Psoas muscle (tissue), 8 donors: ENCODE measurements around the gene SMIM23. TPM values are rescaled to one million over a fixed set of nuclear protein-coding genes. Genes with fewer than 3 reads are reported as not detected.

ENCODE experiments used
- ATAC-seq, 4 donors: fragments of 200-7000 bp; cut with Tn5 transposase; one replicate each; pipeline ENCODE4 v1.9.1; 2020; ENCODE audit warnings: moderate library complexity in 3 of 4, mild to moderate bottlenecking in 2 of 4
- DNase-seq, 2 donors: peaks; one replicate each; pipeline ENCODE4 v3.0.0-alpha.2; 2020
- H3K27ac ChIP-seq: fragments of 200-600 bp; one replicate; pipeline ENCODE4 v1.8.0; 2022
- H3K27me3 ChIP-seq, 3 donors: fragments of 200-600 bp in 1 of 3; one replicate each; pipeline versions ENCODE4 v1.6.1 to v1.8.0; 2013 to 2022; ENCODE audit warnings: low read length in 2 of 3, mild to moderate bottlenecking in 2 of 3, moderate library complexity in 1 of 3; ENCODE audit not compliant: insufficient read depth in 3 of 3
- H3K36me3 ChIP-seq, 2 donors: fragments of 200-600 bp in 1 of 2; one replicate each; pipeline versions ENCODE4 v1.6.1 to v1.8.0; 2013 to 2022; ENCODE audit warnings: low read depth in 1 of 2, mild to moderate bottlenecking in 1 of 2, moderate library complexity in 1 of 2; ENCODE audit not compliant: insufficient read depth in 1 of 2
- H3K4me1 ChIP-seq: fragments of 200-600 bp; one replicate; pipeline ENCODE4 v1.8.0; 2022
- H3K4me3 ChIP-seq: fragments of 200-600 bp; one replicate; pipeline ENCODE4 v1.8.0; 2022; ENCODE audit warnings: mild to moderate bottlenecking
- H3K9me3 ChIP-seq: fragments of 200-600 bp; one replicate; pipeline ENCODE4 v1.8.0; 2022
- WGBS, 3 donors: extraction: QIAGEN DNeasy Blood & Tissue Kit; methylation state at CpG; one replicate each; pipeline versions ENCODE4 v1.1.6 to v1.1.7; 2013; 5-methylcytosine and 5-hydroxymethylcytosine counted together
- intact Hi-C, 2 donors: fragments of 100-400 bp; cut with DNase I; formaldehyde crosslinking; loops; one replicate each; pipeline versions ENCODE4 v1.11.0 to v1.14.2; 2022
- long read RNA-seq, 2 donors: library from polyadenylated mRNA; unstranded; transcript quantifications; one replicate each; pipeline ENCODE4 v2.0.0, GENCODE V29; 2021
- polyA plus RNA-seq, 3 donors: library from polyadenylated mRNA; stranded (reverse); fragments of 200-250 nt; gene quantifications; one replicate each; pipeline ENCODE4 v1.2.3, GENCODE V29; 2013
- total RNA-seq, 4 donors: library from RNA; stranded (reverse); fragmentation: NEBNext Ultra II Directional in 2 of 4; extraction: Animal tissue kit (Norgen Biotek cat#: 25700) in 2 of 4; gene quantifications; one replicate each; pipeline versions ENCODE4 v1.2.1 to v1.2.4, GENCODE V29; 2021 to 2023
- TF ChIP-seq, protein P1 (sequence below): fragments of 200-600 bp; IDR thresholded peaks from one replicate; pipeline ENCODE4 v1.8.0; 2022; ENCODE audit warnings: antibody characterized with exemption
- donor health status: healthy with polysubstance abuse.
- donor health status: DM: no; HTN: no; CAD: no; lungs with moderate emphysema.
- donor health status: Bipolar disorder and iron deficiency.
- donor health status: healthy.
- donor health status: DM: yes; HTN: yes; CAD: no.
- donor health status: DM: no; HTN: no; CAD: no.
- donor health status: DM: no; HTN: no; CAD: no.
- donor health status: DM: yes; HTN: yes; CAD: no.

Gene SMIM23
- total RNA-seq (not detected), polyA plus RNA-seq (not detected)
- long read RNA-seq, donor 1, result 0 reads
- long read RNA-seq, donor 2, result 0 reads

DNA sequence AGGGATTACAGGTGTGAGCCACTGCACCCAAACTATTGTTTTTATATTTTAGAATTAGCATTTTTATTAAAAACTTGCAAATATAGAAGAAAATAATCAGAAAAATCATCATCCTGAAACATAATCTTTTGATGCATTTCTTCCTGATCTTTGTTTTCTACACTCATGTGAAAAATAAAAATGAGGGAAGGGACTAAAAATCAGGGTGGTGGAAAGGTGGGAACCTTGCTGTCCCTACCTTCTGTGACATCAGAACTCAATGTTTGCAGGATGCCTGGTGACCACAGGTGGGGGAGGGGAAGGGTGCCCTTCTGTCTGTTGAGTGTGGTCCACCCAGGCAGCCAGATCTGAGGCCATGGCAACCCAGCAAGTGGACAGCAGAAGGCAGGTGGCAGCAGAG, at the start of gene SMIM23:
SMIM23 (plus strand) TSS at position 301 of the 400 bp plus-strand sequence; CDS start at position 356, 55 bp downstream.
- Histone ChIP-seq H3K4me3 (no peak within 1 kb of the TSS), H3K36me3 (no peaks in the 10 kb centered on the region), H3K27me3 (peaks cover 0 to 5% (median 3%) of the 10 kb centered on the region in 3 donors), H3K9me3 (no peaks in the 10 kb centered on the region), H3K4me1 (no peaks in the 10 kb centered on the region), H3K27ac (no peak within 1 kb of the TSS)
- DNase-seq (no peak), ATAC-seq (no peak)
- TF ChIP-seq, protein P1, sequence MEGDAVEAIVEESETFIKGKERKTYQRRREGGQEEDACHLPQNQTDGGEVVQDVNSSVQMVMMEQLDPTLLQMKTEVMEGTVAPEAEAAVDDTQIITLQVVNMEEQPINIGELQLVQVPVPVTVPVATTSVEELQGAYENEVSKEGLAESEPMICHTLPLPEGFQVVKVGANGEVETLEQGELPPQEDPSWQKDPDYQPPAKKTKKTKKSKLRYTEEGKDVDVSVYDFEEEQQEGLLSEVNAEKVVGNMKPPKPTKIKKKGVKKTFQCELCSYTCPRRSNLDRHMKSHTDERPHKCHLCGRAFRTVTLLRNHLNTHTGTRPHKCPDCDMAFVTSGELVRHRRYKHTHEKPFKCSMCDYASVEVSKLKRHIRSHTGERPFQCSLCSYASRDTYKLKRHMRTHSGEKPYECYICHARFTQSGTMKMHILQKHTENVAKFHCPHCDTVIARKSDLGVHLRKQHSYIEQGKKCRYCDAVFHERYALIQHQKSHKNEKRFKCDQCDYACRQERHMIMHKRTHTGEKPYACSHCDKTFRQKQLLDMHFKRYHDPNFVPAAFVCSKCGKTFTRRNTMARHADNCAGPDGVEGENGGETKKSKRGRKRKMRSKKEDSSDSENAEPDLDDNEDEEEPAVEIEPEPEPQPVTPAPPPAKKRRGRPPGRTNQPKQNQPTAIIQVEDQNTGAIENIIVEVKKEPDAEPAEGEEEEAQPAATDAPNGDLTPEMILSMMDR, result no peak
- intact Hi-C loops, result no loop called here

DNA sequence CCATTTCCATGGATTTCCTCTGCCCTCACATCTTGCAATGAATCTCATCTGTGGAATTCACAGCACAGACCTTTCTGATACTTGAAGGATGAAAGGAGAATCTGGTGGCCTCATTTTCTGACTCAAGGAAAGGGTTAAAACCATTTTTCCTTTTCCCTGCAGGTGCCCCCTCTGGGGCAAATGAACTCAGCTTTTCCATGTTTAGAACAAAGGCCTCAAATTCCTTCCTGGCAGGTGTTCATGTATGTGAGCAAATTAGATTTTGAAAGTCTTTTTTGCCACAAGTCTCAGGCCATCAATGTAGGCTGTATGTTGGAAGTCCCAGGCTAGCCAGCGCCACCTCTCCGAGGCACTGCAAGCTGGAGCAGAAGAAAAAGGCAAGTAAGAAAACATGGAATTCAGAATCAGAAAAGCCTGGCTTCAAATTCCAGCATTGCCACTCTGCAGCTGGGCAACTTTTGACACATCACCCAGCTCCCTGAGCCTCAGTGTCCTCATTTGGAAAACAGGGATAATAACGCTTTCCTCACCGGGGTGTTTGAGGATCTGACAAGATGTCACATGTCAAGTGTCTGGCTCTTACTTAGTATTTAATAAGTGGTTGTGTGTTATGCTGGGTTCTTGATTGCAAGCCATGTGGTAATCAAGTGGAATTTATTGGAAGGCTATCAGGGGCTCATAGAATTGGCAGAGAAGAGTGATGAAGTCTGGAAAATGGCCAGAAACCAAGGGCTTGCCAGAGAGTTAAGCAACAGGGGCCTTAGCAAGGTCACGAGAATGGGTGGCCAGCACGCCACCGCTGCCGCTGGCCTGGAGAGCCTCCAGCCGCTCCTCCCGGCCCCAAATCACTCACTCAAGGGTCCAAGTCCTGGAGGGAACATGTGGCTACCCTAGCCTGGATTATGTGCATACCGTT, 48.4 kb upstream of the SMIM23 start:
- TF ChIP-seq, protein P1, result no peak
- H3K9me3 ChIP-seq, result no peaks in the 10 kb centered on the region
- ATAC-seq (peak in 3 of 4 donors; percentile 59 to 81 (median 68)), DNase-seq (peak; percentile 66 to 75)
- H3K36me3 ChIP-seq, result no peaks in the 10 kb centered on the region
- H3K4me1 ChIP-seq, result peaks cover 5% of the 10 kb centered on the region
- intact Hi-C loops, result no loop called here
- H3K27me3 ChIP-seq, result no peaks in the 10 kb centered on the region
- no peak overlapping the region for H3K4me3 ChIP-seq
- H3K27ac ChIP-seq, result no peak overlapping the region
- WGBS, 3 donors, result 14 to 29% (median 20%) methylated on average over 11 of the region's 11 CpGs

DNA sequence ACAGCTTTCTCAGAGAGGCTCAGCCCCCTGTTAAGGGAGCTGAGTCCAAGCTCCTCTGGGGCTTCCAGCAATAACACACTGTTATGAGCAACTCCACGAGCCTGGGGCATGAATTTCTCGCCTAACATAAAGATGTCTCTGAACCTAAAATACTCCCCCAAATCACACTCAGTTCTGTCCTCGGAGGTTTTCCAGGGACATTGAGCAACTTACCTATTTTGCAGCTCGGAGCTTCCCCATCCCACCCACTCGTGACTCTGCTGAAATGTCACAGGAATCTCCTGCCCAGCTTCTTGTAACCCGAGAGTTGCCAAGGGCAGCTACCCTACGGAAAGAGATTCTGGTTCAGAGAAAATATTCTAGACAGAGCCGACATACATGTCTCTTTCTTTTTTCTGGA, 47.1 kb upstream of the SMIM23 start:
- ATAC-seq, result peak in 1 of 4 donors; percentile 53
- TF ChIP-seq, protein P1, result no peak

DNA sequence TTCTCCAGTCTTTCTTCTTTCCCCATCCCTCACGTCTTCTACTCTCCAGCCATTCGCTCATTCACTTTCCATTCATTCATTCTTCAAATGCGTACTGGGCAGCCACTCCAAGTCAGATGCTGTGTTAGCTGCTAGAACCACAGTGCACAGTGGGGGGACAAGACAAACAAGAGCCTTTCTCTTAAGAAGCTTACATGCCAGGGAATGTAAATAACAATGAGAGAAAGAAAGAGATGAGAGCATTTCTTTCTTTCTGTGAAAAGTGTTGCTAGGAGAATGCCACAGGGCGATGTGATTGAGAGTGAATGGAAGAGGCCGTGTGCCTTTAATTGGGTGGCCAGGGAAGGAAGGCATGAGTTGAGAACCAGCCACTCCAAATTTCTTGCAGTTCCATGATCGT, 46.3 kb upstream of the SMIM23 start:
- Histone ChIP-seq H3K27ac (no peak overlapping the region), H3K4me3 (no peak overlapping the region), H3K9me3 (no peaks in the 10 kb centered on the region), H3K4me1 (peaks cover 5% of the 10 kb centered on the region), H3K27me3 (no peaks in the 10 kb centered on the region), H3K36me3 (no peaks in the 10 kb centered on the region)
- DNase-seq (no peak), ATAC-seq (no peak)
- TF ChIP-seq, protein P1, result no peak
- 94 to 95% (median 94%) methylated on average over 6 of the region's 6 CpGs for WGBS, 3 donors
- intact Hi-C loops, result no loop called here

More for the DNA sequence above, 47.1 kb upstream of the SMIM23 start:
- no peaks in the 10 kb centered on the region for H3K9me3 ChIP-seq
- intact Hi-C loops, result no loop called here
- no peak overlapping the region for H3K27ac ChIP-seq
- DNase-seq, result no peak
- H3K4me1 ChIP-seq, result peaks cover 5% of the 10 kb centered on the region
- no peaks in the 10 kb centered on the region for H3K36me3 ChIP-seq
- no peak overlapping the region for H3K4me3 ChIP-seq
- no peaks in the 10 kb centered on the region for H3K27me3 ChIP-seq
- 54 to 64% (median 62%) methylated on average over 8 of the region's 8 CpGs for WGBS, 3 donors
